Ovary (tissue), 9 donors: ENCODE results near the gene ERC1. TPM values are rescaled to one million over a fixed set of nuclear protein-coding genes. Genes with fewer than 3 reads are reported as not detected.

Experiments
- DNase-seq, 5 donors: peaks; one replicate each; pipeline ENCODE4 v3.0.0-alpha.2; 2019 to 2020
- H3K27ac ChIP-seq, 2 donors: fragments of 200-600 bp; one replicate each; pipeline versions ENCODE4 v1.5.1 to v1.8.0; 2019 to 2022
- H3K27me3 ChIP-seq: fragments of 200-600 bp; one replicate; pipeline ENCODE4 v1.8.0; 2022
- H3K36me3 ChIP-seq: fragments of 200-600 bp; sonication (generic); one replicate; pipeline ENCODE4 v1.5.1; 2019
- H3K4me1 ChIP-seq: one replicate; pipeline ENCODE4 v1.8.1; 2013; ENCODE audit warnings: mild to moderate bottlenecking, moderate library complexity; ENCODE audit not compliant: insufficient read depth
- H3K4me3 ChIP-seq: fragments of 200-600 bp; sonication (generic); one replicate; pipeline ENCODE4 v1.5.1; 2017
- H3K9me3 ChIP-seq, 2 donors: fragments of 200-600 bp in 1 of 2; sonication (generic) in 1 of 2; one replicate each; pipeline versions ENCODE4 v1.5.1 to v1.8.1; 2013 to 2019; ENCODE audit warnings: mild to moderate bottlenecking in 1 of 2, moderate library complexity in 1 of 2
- CTCF ChIP-seq, 3 donors: fragments of 450-650 bp in 2 of 3; fragments of 200-600 bp in 1 of 3; IDR thresholded peaks; one replicate each; pipeline versions ENCODE4 v1.5.1 to v1.8.0; 2016 to 2022; ENCODE audit warnings: antibody characterized with exemption in 3 of 3, mild to moderate bottlenecking in 1 of 3
- EP300 ChIP-seq: sonication (generic); formaldehyde crosslinking; IDR thresholded peaks from one replicate; pipeline ENCODE4 v1.6.1; 2017; ENCODE audit warnings: antibody characterized with exemption
- POLR2A ChIP-seq: fragments of 450-650 bp; IDR thresholded peaks from one replicate; pipeline ENCODE4 v1.6.1; 2017; ENCODE audit warnings: antibody characterized with exemption, mild to moderate bottlenecking, moderate library complexity
- WGBS, 3 donors: extraction: QIAGEN DNeasy Blood & Tissue Kit in 1 of 3; methylation state at CpG; one replicate each; pipeline versions ENCODE4 v1.1.5 to v1.1.7; 2013 to 2017; 5-methylcytosine and 5-hydroxymethylcytosine counted together
- intact Hi-C, 4 donors: fragments of 100-400 bp; cut with DNase I; formaldehyde crosslinking; loops; one replicate each; pipeline versions ENCODE4 v1.11.0 to v1.15.1; 2022 to 2023
- polyA plus RNA-seq, 2 donors: library from polyadenylated mRNA; stranded (reverse); fragments of 200-250 nt in 1 of 2; fragments of 350-450 nt in 1 of 2; fragmentation: Illumina TruSeq in 1 of 2; extraction: RNeasy Lipid Tissue Mini Kit (QIAGEN cat#74804) in 1 of 2; gene quantifications; one replicate each; pipeline ENCODE4 v1.2.3, GENCODE V29; 2013 to 2014
- total RNA-seq, 7 donors: library from RNA; depleted of rRNA in 2 of 7; stranded (reverse); fragments of >200 nt in 2 of 7; fragmentation: NEBNext Ultra II Directional in 3 of 7; extraction: Animal tissue kit (Norgen Biotek cat#: 25700) in 3 of 7; gene quantifications; one replicate each; pipeline versions ENCODE4 v1.1.0 to v1.2.4, GENCODE V29; 2016 to 2023
- donor health status: DM: no; HTN: no; CAD: no; lungs with moderate emphysema.
- donor health status: DM: no; HTN: no; CAD: no.
- donor health status: Bipolar disorder and iron deficiency.
- donor health status: DM: yes; HTN: yes; CAD: no.
- donor health status: DM: no; HTN: no; CAD: no.
- donor health status: DM: yes; HTN: yes; CAD: no.

The ERC1 gene
- total and polyA plus RNA-seq, 9 donors = 10.4 to 65.2 (median 51.6) TPM

- Histone ChIP-seq H3K27ac (no peak overlapping the region), H3K36me3 (no peaks in the 10 kb centered on the region), H3K9me3 (no peaks in the 10 kb centered on the region), H3K27me3 (no peaks in the 10 kb centered on the region), H3K4me3 (no peak overlapping the region), H3K4me1 (no peaks in the 10 kb centered on the region)
- intact Hi-C loops = no loop called here
- TF ChIP-seq CTCF (IDR thresholded peaks at IDR 0.05) (no peak), POLR2A (no peak), EP300 (no peak)
- WGBS, 3 donors = 66 to 73% (median 69%) methylated on average over 5 of the region's 5 CpGs
- no peak for DNase-seq
These were observed 171.2 kb downstream of the ERC1 start for GRCh38 chr12:1162081-1162760.

GRCh38 chr12:1167784-1168183 is 176.8 kb downstream of the ERC1 start:
- Histone ChIP-seq H3K4me3 (no peak overlapping the region), H3K9me3 (no peaks in the 10 kb centered on the region), H3K4me1 (no peaks in the 10 kb centered on the region), H3K36me3 (no peaks in the 10 kb centered on the region), H3K27ac (no peak overlapping the region), H3K27me3 (no peaks in the 10 kb centered on the region)
- TF ChIP-seq EP300 = no peak
- no peak for TF ChIP-seq POLR2A
- TF ChIP-seq CTCF (IDR thresholded peaks at IDR 0.05) = no peak
- DNase-seq = no peak
- intact Hi-C loops = no loop called here
- 92 to 97% (median 95%) methylated on average over 12 of the region's 12 CpGs for WGBS, 3 donors

- Histone ChIP-seq H3K4me1 (no peaks in the 10 kb centered on the region), H3K4me3 (no peak overlapping the region), H3K36me3 (no peaks in the 10 kb centered on the region), H3K27ac (no peak overlapping the region), H3K9me3 (no peaks in the 10 kb centered on the region), H3K27me3 (no peaks in the 10 kb centered on the region)
- no peak for TF ChIP-seq POLR2A
- TF ChIP-seq CTCF (IDR thresholded peaks at IDR 0.05) = no peak
- no peak for TF ChIP-seq EP300
- intact Hi-C loops = no loop called here
- DNase-seq = no peak
- 94 to 95% (median 95%) methylated on average over 3 of the region's 3 CpGs for WGBS, 3 donors
These were observed 179.4 kb downstream of the ERC1 start for GRCh38 chr12:1170411-1170810.

GRCh38 chr12:1171657-1172408 is 180.8 kb downstream of the ERC1 start:
- DNase-seq = no peak
- no peak for TF ChIP-seq CTCF (IDR thresholded peaks at IDR 0.05)
- TF ChIP-seq POLR2A = no peak
- TF ChIP-seq EP300 = no peak

More at GRCh38 chr12:1171657-1172408, 180.8 kb downstream of the ERC1 start:
- H3K4me1 ChIP-seq = no peaks in the 10 kb centered on the region
- H3K27me3 ChIP-seq = no peaks in the 10 kb centered on the region
- no peaks in the 10 kb centered on the region for H3K36me3 ChIP-seq
- intact Hi-C loops = no loop called here
- WGBS, 3 donors = 91 to 96% (median 92%) methylated on average over 6 of the region's 6 CpGs
- H3K9me3 ChIP-seq = no peaks in the 10 kb centered on the region
- H3K4me3 ChIP-seq = no peak overlapping the region
- H3K27ac ChIP-seq = no peak overlapping the region
